CD4-positive, alpha-beta T cell treated with Interleukin-12 subunit alpha and Interleukin-12 subunit beta, for 1 hour (primary cell): ENCODE measurements around the gene HHATL.

Experiments used
- DNase-seq: peaks from one replicate; pipeline ENCODE4 v3.0.0-alpha.2; 2020

Gene HHATL

DNA sequence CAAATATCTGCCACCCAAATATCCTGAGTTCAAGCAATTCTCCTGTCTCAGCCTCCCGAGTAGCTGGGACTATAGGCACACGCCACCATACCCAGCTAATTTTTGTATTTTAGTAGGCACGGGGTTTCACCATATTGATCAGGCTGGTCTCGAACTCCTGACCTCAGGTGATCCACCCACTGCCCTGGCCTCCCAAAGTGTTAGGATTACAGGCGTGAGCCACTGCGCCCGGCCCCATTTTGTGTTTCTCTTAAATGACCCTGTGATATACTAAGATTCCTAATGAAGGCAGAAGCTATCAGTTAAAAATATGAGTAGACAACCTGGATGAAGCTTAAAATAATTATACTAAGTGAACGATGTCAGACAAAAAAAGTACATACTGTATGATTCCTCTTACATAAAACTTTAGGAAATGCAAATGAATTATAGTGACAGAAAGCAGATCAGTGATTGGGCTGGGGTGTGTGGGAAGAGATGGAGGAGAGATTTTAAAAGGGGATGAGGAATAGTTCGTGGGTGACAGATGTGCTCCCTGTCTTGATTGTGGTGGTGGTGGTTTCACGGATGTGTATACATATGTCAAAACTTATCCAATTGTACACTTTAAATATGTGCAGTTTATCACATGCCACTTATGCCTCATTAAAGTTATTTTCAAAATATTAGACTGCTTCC lies 21.1 kb downstream of the HHATL start:
- no peak for DNase-seq

DNA sequence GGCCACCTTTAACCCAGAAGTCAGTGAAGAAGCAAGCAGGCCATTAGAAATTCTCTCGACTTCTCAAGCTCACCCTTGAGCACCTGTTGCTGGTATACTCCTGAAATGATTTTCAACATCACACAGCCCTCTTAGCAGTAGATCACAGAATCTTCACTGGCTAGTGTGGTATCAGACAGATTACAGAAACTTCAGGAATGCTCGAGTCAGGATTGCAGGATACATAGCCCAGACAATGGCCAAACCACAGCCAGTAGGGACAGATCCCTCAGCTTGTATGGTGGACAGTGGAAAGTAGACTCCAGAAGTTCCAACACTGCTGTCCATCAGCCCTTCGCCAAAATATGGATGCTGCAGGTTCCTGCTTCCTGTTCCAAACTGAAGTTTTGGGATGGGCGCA lies 21.8 kb downstream of the HHATL start:
- DNase-seq = no peak

DNA sequence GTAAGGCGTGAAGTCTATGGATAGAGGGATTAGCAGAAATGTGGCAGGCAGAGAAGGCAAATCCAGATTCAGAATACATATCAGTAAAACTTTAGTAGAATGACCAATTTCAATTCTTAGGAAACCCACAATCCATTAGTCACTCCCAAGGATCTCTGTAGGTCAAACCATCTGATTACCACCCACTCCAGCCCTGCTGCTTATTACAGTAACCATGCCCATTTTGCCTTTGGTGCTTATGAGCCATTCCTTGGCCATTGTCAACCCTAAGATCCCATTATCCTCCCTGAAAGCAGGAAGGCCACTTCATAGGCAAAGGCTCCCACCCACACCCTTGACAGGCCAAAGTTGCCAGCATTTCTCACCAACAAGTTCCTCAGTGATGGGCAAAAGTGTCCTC lies 22.3 kb downstream of the HHATL start:
- no peak for DNase-seq

DNA sequence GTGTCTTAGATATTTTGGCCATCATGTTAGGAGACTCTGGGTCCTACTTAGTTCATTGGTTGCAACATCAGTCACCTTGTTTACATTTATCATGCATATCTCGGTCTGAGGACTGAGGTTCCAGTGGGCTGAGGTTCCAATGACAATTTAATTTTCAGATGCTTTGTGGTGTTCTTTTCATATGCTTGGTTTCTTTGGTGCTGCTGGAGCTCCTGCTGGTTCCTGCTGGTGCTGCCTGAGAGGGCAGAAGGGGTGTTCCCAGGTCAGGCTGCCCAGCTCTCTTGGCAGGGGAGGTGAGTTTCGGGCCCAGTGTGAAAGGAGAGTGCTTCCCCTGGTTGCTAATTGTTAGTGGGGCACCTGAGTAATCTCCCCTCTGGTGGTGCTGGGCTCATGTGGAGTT lies 24.2 kb downstream of the HHATL start:
- no peak for DNase-seq

DNA sequence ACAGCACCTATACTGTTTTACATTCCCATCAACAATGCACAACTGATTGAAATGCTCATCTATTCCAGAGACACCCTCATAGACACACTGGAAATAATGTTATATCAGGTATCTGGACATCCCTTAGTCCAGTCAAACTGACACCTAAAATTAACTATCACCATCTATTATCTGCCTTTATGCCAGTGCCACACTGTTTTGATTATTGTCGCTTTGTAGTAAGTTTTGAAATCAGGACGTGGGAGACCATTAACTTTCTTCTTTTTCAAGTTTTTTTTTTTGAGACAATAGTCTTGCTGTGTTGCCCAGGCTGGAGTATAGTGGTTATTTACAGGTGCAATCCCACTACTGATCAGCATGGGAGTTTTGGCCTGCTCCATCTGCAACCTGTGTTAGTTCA lies 26.7 kb downstream of the HHATL start:
- DNase-seq = no peak

DNA sequence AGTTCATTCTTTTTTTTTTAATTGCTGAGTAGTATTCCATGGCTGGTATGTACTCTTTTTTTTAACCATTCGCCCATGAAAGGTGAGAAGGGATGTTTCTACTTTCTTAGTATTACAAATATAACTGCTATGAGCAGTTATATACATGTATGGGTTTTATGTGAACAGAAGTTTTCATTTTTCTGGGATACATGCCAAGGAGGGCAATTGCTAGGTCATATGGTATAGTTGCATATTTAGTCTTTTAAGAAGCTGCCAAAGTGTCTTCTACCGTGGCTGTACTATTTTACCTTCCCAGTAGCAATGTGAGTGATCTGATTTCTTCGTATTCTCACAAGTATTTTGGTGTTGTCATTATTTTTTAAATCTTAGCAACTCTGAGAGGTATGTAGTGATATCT lies 28.5 kb downstream of the HHATL start:
- no peak for DNase-seq

DNA sequence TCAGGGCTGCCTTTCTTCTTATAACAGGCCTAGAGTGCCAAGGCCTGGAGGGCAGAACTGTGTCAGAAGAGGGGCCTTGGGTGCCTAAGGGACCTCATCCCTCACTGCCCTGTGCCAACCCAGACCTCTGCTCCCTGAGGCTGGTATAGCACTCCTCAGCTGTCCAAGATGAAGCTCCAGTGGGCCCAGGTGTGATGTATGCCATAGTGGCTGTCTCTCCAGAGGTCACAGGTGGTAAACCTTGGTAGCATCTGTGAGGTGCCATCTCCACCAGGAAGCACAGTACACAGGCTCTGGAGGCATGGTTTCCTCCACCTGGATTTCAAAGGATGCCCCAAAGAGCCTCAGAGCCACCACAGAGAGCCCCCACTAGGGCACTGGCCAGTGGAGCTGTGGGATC lies 29.5 kb downstream of the HHATL start:
- DNase-seq = no peak

DNA sequence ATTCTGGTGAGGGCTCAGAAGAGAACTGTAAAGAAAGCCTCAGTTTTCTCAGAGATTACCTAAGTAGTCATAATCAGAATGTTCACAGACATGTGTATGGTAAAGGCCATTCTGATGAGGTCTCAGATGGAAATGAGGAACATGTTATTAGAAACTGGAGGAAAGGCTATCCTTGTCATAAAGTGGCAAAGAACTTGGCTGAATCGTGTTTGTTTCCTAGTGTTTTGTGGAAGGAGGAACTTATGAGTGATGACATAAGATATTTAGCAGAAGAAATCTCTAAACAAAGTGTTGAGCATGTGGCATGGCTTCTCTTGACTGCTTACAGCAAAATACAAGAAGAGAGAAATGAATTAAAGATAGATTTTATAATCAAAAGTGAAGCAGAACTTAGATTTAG lies 30.1 kb downstream of the HHATL start:
- DNase-seq = no peak

DNA sequence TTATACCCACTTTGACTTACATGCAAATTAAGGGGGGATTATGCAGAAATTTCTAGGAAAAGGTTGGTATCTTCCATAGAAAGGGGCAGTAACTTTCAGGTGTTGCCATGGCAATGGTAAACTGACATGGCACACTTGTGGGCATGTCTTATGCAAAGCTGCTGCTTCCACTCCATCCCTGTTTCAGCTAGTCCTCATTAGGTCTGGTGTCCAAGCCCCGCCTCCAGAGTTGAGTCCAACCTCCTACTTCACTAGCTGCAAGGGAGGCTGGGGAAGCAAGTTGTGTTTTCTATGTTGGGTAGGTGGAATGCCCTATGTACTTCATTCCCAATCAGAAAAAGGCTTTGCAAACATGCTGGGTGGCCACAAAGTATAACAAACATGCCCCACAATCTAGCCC lies 31.9 kb downstream of the HHATL start:
- no peak for DNase-seq

DNA sequence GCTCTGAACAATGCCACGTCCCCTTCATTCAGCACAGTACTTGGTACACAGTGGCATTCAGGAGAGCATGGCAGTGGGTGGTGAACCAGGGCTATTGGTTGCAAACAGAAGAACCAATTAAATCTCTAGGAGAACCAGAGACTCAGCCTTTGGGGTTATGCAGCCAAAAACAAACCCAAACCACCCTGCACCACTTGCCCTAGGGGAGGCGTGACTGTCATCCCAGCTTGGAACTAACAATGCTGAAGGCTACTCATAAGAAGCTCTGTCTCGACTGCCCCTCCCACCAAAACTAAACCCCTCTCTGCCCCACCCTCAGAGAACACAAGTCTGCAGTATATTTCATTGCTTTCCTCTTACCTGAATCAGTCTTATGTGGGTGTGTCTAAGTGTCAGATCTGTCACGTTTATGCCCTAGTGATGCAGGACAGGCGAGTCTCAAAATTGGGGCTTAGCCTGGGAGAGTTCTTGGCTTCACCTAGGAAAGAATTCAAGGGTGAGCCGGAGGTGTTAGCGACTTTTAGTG lies 32.5 kb downstream of the HHATL start:
- DNase-seq = no peak

DNA sequence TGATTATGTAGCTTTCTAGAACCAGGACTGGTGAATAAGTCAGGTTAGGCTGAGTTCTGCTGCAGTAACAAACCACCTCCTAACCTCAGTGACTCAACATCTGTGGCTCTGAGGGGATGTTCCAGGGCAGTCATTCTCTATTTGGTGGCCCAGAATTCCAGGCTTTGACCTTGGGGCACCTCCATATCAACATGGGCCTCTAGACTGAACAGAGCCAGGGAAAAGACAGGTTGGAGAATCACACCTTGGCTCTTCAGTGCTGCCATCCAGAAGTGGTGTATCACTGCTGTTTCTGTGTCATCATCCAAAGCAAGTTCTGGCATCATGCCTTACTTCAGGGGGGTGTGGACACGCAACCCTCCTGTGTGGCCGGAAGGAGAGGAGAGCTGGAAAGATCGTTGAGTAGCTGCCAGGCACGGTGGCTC lies 33.8 kb downstream of the HHATL start:
- DNase-seq = no peak

DNA sequence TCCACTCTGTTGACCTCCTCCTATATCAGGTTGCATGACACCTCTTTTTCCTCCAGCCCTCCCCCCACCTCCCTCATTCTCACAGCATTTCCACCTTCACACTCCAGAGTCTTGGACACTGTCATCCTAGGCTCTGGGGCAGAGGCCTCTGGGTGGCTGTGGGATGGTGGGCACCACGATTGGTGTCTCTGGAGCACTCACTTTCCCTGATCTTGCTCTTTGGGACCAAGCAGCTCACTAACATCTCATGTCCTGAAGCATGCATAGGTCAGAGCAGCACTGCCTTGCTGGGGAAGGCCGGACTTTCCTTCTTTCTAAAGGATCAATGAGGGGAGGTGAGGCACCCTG lies 34.2 kb downstream of the HHATL start:
- no peak for DNase-seq

DNA sequence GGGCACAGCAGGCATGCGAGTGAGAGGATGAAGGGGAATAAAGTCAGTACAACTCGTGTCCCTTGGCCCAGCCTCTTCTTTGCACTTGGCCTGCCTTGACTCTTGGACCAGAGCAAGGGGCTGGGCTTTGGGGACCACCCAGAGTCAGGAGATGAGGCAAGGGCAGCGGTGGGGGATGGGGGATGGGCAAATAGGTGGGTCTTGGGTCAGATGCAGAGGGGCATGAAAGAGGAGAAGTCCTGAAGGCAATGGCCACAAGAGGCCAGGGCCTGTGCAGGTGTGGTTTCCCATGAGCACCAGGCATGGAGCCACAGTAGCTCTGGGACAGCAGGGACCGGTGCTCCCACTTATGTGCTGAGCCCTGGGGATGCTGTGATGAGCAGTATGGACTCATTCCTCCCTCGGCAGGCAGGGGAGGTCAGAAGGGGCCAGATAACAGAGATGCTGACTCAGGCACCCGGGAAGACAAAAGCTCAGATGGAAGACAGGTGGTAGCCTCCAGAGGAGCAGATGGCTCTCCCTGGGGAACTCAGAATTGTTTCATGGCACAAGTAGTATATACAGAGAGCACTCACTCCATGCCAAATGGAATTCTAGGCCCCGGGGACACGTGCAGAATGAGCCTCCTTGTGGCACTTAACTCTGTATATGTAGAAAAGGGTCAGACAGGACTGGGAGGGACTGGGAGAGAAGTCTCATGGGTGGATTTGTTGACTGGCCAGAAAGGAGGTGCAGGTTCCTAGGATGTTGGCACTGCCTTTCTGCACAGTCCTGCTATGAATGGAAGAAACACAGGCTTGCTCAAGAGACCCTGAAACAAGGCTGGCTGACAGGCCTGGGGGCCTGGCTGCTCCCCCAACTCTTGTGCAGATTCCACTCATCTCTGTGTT lies 34.8 kb downstream of the HHATL start:
- no peak for DNase-seq

DNA sequence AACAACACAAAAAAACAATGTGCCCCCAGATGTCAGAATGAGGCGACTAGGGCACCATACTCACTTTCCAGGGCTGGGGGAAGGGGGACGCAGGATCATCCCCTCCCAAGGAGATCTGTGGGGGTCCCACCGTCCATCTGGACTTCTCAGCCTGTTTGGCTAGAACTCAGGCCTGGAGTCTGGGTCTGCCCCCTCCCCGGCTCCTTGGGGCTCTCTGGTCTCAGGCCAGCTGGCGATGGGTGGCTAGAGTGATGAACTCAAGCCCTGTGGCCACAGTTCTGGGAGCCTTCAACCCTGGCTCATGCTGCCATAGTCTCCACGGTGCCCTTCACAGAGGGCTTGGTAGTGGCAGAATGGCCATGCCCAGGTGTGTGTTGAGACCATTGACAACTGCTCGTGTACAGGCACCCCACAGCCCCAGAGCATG lies 35.5 kb downstream of the HHATL start:
- DNase-seq = no peak

DNA sequence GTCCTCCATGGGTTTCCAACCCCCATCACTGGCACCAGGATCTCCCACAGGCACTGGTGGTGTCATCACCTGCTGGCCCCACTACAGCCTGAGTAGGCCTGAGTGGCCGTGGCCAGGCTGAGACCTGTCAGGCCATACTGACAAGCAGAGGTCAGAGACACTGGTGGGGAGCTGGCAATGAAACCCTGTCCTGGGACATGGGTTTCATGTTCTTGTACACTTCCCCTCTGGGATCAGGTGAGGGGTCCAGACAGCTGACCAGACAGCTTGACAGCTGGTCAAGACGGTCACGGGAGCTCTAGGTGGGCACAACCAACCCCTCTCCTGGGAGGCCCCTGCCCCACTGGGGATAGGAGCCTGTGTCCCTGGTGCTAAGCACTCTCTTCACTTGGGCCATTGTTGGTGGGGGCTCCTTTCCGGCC lies 36.0 kb downstream of the HHATL start:
- no peak for DNase-seq

DNA sequence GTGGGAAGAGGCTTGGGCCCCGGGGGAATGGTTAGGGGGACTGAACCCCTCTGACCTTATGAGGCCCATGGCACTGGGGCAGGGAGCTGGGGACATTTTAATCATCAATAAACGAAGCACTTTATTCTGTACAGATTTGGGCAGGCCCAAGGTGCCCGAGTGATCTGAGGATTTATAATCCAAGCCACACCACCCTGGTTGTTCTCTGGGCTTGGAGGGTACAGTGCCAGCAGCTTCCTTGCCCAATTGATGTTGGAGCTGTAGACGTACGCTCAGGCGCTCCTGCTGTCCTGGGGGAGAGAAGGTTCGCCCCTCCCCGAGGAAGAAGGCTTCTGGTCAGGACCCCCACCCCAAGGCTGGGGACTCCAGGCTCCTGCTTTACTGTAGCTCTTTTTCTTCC lies 36.6 kb downstream of the HHATL start:
- no peak for DNase-seq

DNA sequence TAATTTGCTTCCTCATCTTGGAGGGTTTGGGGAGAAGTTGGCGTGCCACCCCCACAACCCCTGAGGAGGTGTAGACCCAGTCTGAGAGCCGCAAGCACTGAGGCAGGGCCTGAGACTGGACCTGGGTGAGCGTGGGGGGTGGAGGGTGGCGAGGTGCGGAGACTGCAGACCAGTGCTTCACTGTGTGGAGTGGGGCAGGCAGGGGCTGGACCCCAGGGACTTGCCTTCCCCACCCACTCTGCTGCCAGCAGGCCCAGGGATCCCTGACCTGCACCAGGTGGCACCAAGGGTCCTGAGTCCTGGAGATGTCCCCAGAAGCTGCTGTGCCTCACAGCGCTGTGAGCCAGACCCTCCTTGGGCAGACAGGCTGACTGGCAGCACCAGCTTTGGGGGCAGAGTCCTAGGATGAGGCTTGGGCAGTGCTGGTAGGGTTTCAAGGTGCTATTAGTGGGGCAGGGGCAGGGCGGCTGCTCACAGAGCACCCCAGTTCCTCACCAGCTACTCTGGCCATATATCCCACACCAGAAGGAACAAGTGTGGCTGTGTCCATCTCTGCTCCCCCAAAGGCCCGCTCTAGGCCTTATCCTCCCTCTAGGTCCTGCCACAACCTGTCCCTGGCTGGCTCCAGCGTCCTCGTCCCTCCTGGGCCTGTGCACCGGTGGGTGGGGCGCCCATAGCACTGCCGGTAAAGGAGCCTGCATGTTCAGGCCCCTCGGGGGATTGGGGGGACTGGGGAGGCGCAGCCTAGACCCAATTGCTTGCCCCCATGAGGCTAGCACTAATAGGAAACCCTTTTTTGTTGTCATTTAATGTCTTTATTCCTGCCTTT lies 37.3 kb downstream of the HHATL start:
- DNase-seq = no peak

DNA sequence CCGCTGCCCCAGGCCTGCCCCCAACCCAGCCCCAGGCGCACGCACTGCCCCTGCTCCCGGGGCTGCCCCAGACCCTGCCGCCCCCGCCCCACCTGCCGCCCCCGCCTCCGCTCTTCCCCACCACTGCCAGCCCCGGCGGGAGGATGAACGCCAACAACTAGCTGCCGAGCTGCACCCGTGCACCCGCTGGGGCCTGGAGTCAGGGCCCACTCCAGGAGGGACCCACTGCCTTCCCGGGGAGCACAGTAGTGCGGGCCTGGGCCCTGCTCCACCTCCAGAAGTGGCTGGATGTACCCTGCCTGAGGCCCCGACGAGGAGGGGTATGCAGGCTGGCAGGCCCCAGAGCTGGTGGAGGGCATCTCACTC lies 38.2 kb downstream of the HHATL start:
- no peak for DNase-seq

DNA sequence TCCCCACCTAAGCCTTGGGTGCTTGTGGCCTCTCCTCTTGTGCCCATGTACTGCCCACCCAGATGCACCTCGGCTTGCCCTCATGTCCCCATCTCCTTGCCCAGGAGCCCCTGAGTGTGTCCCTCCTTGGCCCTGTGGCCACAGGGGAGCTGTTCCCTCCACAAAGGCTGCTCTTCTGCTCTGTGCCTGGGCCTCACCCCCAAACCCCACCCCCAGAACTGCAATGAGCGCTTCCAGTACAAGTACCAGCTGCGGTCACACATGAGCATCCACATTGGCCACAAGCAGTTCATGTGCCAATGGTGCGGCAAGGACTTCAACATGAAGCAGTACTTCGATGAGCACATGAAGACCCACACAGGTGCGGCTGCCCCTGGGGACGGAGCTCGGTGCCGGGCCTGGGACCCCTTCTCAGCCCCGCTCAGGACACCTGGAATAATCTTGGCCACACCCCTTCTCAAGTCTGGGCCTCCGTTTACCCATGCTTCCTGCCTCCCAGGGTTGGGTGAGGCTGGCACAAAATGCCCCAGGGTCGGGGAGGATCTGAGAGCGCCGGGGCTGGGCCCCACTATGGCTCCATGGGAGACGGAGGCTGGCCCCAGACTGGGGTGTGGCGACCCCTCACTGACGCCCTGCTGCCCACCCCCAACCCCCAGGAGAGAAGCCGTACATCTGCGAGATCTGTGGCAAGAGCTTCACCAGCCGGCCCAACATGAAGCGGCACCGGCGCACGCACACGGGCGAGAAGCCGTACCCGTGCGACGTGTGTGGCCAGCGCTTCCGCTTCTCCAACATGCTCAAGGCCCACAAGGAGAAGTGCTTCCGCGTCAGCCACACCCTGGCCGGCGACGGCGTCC lies 38.8 kb downstream of the HHATL start:
- DNase-seq = no peak

DNA sequence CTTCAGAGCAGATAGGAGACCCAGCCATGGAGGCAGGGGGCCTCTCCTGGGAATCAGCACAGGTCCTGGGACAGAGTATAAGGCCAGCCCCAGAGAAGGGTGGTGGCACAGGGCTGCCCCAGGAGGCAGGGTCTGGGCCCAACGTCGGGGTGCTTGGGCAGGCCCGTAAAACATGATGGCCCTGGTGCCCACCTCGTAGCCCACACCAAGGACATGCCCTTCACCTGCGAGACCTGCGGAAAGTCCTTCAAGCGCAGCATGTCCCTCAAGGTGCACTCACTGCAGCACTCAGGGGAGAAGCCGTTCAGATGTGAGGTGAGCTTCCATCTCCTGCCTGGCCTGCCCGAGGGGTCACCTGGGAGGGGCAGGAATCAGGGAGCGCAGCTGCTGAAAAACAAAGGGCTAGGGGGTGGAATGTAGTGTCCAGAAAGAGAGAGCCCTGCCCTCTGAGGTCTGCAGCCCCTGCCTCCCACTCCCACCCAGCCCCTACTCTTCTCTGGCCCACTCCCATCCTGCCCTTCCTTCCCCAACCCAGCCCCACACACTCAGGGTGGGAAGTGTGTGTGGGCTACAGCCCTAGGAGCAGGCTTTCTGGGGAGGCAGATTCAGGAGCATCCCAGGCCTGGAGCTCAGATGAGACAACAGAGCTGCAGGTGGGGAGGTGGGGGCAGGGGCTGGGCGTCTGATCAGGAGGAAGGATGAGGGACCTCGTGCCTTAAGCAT lies 39.6 kb downstream of the HHATL start:
- no peak for DNase-seq

DNA sequence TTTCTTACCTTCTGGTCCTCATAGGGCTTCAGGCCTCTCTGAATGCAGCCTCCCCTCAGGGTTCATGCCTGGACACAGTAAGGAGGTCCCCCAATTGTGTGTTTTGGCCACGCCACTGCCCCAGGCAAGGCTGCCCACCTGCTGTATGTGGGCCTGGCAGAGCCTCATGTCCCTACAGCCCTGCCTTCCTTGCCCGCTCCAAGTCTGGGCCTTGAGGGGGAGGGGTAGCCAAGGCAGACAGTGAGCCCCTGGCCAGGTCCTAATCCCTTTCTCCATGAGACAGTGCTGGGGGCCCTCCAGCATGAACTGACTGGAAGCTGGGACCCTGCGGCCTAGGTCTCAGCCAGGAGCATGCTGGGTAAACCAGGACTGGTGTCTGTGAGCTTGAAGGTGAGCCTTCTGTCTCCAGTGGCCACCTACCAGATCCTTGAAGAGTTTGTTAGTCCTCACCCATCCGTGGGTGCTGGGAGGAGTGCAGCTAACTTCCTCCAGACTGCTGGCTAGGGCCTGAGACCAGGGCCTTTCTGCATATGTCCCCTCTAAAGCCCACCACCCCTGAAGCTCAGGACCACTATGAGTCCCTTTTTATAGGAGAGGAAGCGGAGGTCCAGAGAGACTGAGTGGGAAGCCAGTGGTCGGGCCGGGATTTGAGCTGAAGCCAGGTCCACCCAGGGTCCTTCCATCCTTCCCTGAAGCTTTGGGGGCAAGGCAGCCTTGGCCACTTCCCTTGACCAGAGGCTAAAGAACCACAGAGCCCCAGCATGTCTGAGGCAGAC lies 40.4 kb downstream of the HHATL start:
- no peak for DNase-seq
